Measurements from ENCODE around the gene COL16A1.

The COL16A1 gene

GRCh38 chr1:31658721-31659120 lies 45.1 kb downstream of the COL16A1 start:
- DNase-seq (ENCODE audit: low read depth, low spot score), result no peak
- ChIA-PET CTCF (interaction anchor here (1.0 to 7.7 kb wide), 11 partner anchors 8 to 131 kb away, joined by 3 to 39 read pairs (median 5); no protein-coding TSS in a partner anchor), POLR2A (interaction anchor here (1.1 to 1.3 kb wide), 2 partner anchors 8 to 11 kb away, joined by 4 read pairs; no protein-coding TSS in a partner anchor)
- no peak for TF ChIP-seq CTCF (IDR thresholded peaks at IDR 0.05; ENCODE audit: insufficient read depth, low read length, missing control alignments)
- no peak overlapping the region for H3K4me3 ChIP-seq (ENCODE audit: low read depth, low read length)

- DNase-seq (ENCODE audit: low read depth, low spot score), result no peak
- ChIA-PET POLR2A (interaction anchor here (1.1 kb wide), 1 partner anchor 8 kb away, joined by 4 read pairs; no protein-coding TSS in a partner anchor), CTCF (interaction anchor here (1.1 to 5.5 kb wide), 8 partner anchors 9 to 132 kb away, joined by 3 to 32 read pairs (median 5); no protein-coding TSS in a partner anchor)
- TF ChIP-seq CTCF (IDR thresholded peaks at IDR 0.05; ENCODE audit: insufficient read depth, low read length, missing control alignments), result no peak
- H3K4me3 ChIP-seq (ENCODE audit: low read depth, low read length), result no peak overlapping the region
Observed at GRCh38 chr1:31657972-31658510, 45.8 kb downstream of the COL16A1 start.

GRCh38 chr1:31657020-31657804 lies 46.6 kb downstream of the COL16A1 start:
- DNase-seq (ENCODE audit: low read depth, low spot score), result no peak
- ChIA-PET POLR2A (no interaction called here), CTCF (interaction anchor here (0.8 to 5.5 kb wide), 6 partner anchors 9 to 133 kb away, joined by 3 to 32 read pairs (median 4); no protein-coding TSS in a partner anchor)
- H3K4me3 ChIP-seq (ENCODE audit: low read depth, low read length), result no peak overlapping the region
- no peak for TF ChIP-seq CTCF (IDR thresholded peaks at IDR 0.05; ENCODE audit: insufficient read depth, low read length, missing control alignments)

- POLR2A ChIA-PET, result no interaction called here
- no peak for TF ChIP-seq CTCF (IDR thresholded peaks at IDR 0.05; ENCODE audit: insufficient read depth, low read length, missing control alignments)
- no peak for DNase-seq (ENCODE audit: low read depth, low spot score)
- no peak overlapping the region for H3K4me3 ChIP-seq (ENCODE audit: low read depth, low read length)
- CTCF ChIA-PET, result interaction anchor here (1.3 kb wide), 2 partner anchors 10 to 90 kb away, joined by 3 to 6 read pairs; no protein-coding TSS in a partner anchor
Observed at GRCh38 chr1:31655756-31656155, 48.1 kb downstream of the COL16A1 start.

- DNase-seq (ENCODE audit: low read depth, low spot score), result no peak
- ChIA-PET CTCF (interaction anchor here (1.3 to 1.4 kb wide), 2 partner anchors 11 to 92 kb away, joined by 3 to 6 read pairs; no protein-coding TSS in a partner anchor), POLR2A (no interaction called here)
- TF ChIP-seq CTCF (IDR thresholded peaks at IDR 0.05; ENCODE audit: insufficient read depth, low read length, missing control alignments), result no peak
- no peak overlapping the region for H3K4me3 ChIP-seq (ENCODE audit: low read depth, low read length)
Observed at GRCh38 chr1:31655104-31655503, 48.7 kb downstream of the COL16A1 start.

- no peak for TF ChIP-seq CTCF (IDR thresholded peaks at IDR 0.05; ENCODE audit: insufficient read depth, low read length, missing control alignments)
- no peak for DNase-seq (ENCODE audit: low read depth, low spot score)
- ChIA-PET POLR2A (interaction anchor here (1.0 kb wide), 1 partner anchor 23 kb away, joined by 3 read pairs; no protein-coding TSS in a partner anchor), CTCF (interaction anchor here (0.7 to 1.4 kb wide), 4 partner anchors 12 to 134 kb away, joined by 3 read pairs; no protein-coding TSS in a partner anchor)
- H3K4me3 ChIP-seq (ENCODE audit: low read depth, low read length), result no peak overlapping the region
Observed at GRCh38 chr1:31654474-31654776, 49.4 kb downstream of the COL16A1 start.

Measured in AG04449 (cell line).